K562 (cell line): ENCODE results near the gene C11orf52. TPM values are rescaled to one million over a fixed set of nuclear protein-coding genes. Genes with fewer than 3 reads are reported as not detected.
A peak's percentile ranks its signal among the peaks of the same experiment; 100 is the strongest.

Experiments
- E2F1 ChIP-seq: sonication (generic); formaldehyde crosslinking; IDR thresholded peaks from 2 replicates; pipeline ENCODE4 v1.8.1; 2023; ENCODE audit warnings: mild to moderate bottlenecking, missing genetic modification reagents, moderate library complexity
- ILK ChIP-seq: fragments of 450-650 bp; IDR thresholded peaks from 2 replicates; pipeline ENCODE4 v1.6.1; 2016; ENCODE audit warnings: missing genetic modification characterization, low read depth, mild to moderate bottlenecking, missing compliant biosample characterization, moderate library complexity, borderline replicate concordance
- MLX ChIP-seq, 2 experiments: fragments of 450-650 bp in 1 of 2; sonication (generic) in 1 of 2; formaldehyde crosslinking; conservative IDR thresholded peaks; 2 replicates each; pipeline versions ENCODE4 v1.4.0 to v1.8.1; 2020 to 2022; ENCODE audit warnings: mild to moderate bottlenecking in 1 of 2, missing genetic modification reagents in 1 of 2
- NCOA2 ChIP-seq, 2 experiments: fragments of 450-650 bp; IDR thresholded peaks; 2 replicates each; pipeline ENCODE4 v1.6.1; 2018; ENCODE audit warnings: mild to moderate bottlenecking in 2 of 2, moderate library complexity in 1 of 2; ENCODE audit not compliant: partially characterized antibody in 2 of 2
- NELFE ChIP-seq: IDR thresholded peaks from 2 replicates; pipeline ENCODE4 v1.6.1; 2011; ENCODE audit warnings: mild to moderate bottlenecking; ENCODE audit not compliant: insufficient read depth, insufficient read length
- NFIX ChIP-seq: fragments of 250-450 bp; sonication (Bioruptor Pico); IDR thresholded peaks from 2 replicates; pipeline ENCODE4 v1.4.0; 2020; ENCODE audit warnings: low read depth, mild to moderate bottlenecking, moderate library complexity
- NFXL1 ChIP-seq: fragments of 450-650 bp; formaldehyde crosslinking; IDR thresholded peaks from 2 replicates; pipeline ENCODE4 v1.4.0; 2021; ENCODE audit warnings: mild to moderate bottlenecking
- RBM14 ChIP-seq: fragments of 200-400 bp; formaldehyde crosslinking; IDR thresholded peaks from 2 replicates; pipeline ENCODE4 v1.6.1; 2018; ENCODE audit warnings: low read depth, mild to moderate bottlenecking, low read length, moderate library complexity, borderline replicate concordance; ENCODE audit not compliant: insufficient read depth
- ZBTB1 ChIP-seq: sonication (generic); formaldehyde crosslinking; IDR thresholded peaks from 2 replicates; pipeline ENCODE4 v1.8.1; 2023; ENCODE audit warnings: missing genetic modification reagents, low read depth, mild to moderate bottlenecking, borderline replicate concordance
- ZBTB33 ChIP-seq: sonication (generic); formaldehyde crosslinking; IDR thresholded peaks from 2 replicates; pipeline ENCODE4 v1.8.1; 2023; ENCODE audit warnings: mild to moderate bottlenecking, missing genetic modification reagents
- ZFP30 ChIP-seq: fragments of 250-450 bp; sonication (Bioruptor Pico); IDR thresholded peaks from 2 replicates; pipeline ENCODE4 v1.8.0; 2022; ENCODE audit warnings: moderate library complexity, mild to moderate bottlenecking, inconsistent platforms, borderline replicate concordance
- ZNF184 ChIP-seq: sonication (generic); formaldehyde crosslinking; IDR thresholded peaks from 2 replicates; pipeline ENCODE4 v1.5.0; 2020; ENCODE audit warnings: missing genetic modification reagents
- ZNF263 ChIP-seq: sonication (generic); formaldehyde crosslinking; IDR thresholded peaks from 2 replicates; pipeline ENCODE4 v1.8.0; 2022; ENCODE audit warnings: mild to moderate bottlenecking, missing genetic modification reagents, borderline replicate concordance
- ZNF778 ChIP-seq: fragments of 450-650 bp; formaldehyde crosslinking; IDR thresholded peaks from 2 replicates; pipeline ENCODE4 v1.4.0; 2020; ENCODE audit warnings: mild to moderate bottlenecking, moderate library complexity
- polyA plus RNA-seq, 8 experiments: library from polyadenylated mRNA; depleted of rRNA in 4 of 8; stranded (reverse) in 5 of 8; unstranded in 3 of 8; fragments of >200 nt; fragmentation: Nextera tagmentation in 2 of 8; fragmentation: Illumina TruSeq in 1 of 8; extraction: Ambion mirVana in 2 of 8; extraction: Trizol in 1 of 8; gene quantifications; 2 replicates each; pipeline versions ENCODE4 v1.2.1 to v1.2.3, GENCODE V29; 2011 to 2014; ENCODE audit warnings: inconsistent platforms in 1 of 8, missing spikeins in 1 of 8
- total RNA-seq, 7 experiments: library from RNA; depleted of rRNA in 6 of 7; stranded (reverse); fragments of >200 nt in 6 of 7; fragmentation: Illumina TruSeq in 2 of 7; extraction: Trizol in 2 of 7; gene quantifications; 2 replicates each; pipeline versions ENCODE4 v1.2.1 to v1.2.3, GENCODE V29; 2011 to 2021; ENCODE audit warnings: low replicate concordance in 1 of 7
- TF ChIP-seq, protein P1 (sequence below), 2 experiments: fragments of 250-450 bp in 1 of 2; fragments of 450-650 bp in 1 of 2; sonication (Bioruptor Pico) in 1 of 2; IDR thresholded peaks; 2 replicates each; pipeline versions ENCODE4 v1.6.1 to v1.8.0; 2016 to 2021; ENCODE audit warnings: mild to moderate bottlenecking in 2 of 2, moderate library complexity in 2 of 2, missing compliant biosample characterization in 1 of 2, missing genetic modification characterization in 1 of 2
- TF ChIP-seq, protein P2 (sequence below), 3 experiments: IDR thresholded peaks in 2 of 3; conservative IDR thresholded peaks in 1 of 3; 2 replicates each; pipeline ENCODE4 v1.5.1; 2011 to 2012; ENCODE audit warnings: low read length in 3 of 3, mild to moderate bottlenecking in 3 of 3, control low read depth in 2 of 3, improper control_type of control experiment in 1 of 3, inconsistent platforms in 1 of 3, low read depth in 1 of 3, mixed read lengths in 1 of 3, moderate library complexity in 1 of 3; ENCODE audit not compliant: insufficient read depth in 2 of 3
- TF ChIP-seq, protein P3 (sequence below): sonication (generic); formaldehyde crosslinking; IDR thresholded peaks from 2 replicates; pipeline ENCODE4 v1.8.0; 2022; ENCODE audit warnings: mild to moderate bottlenecking, missing genetic modification reagents

The C11orf52 gene
- total and polyA plus RNA-seq, 9 of the 15 experiments (the other 6 are each of a cell fraction or from before 2014, with no cell fraction given) = 0.29 to 2.9 (median 1.0) TPM

DNA sequence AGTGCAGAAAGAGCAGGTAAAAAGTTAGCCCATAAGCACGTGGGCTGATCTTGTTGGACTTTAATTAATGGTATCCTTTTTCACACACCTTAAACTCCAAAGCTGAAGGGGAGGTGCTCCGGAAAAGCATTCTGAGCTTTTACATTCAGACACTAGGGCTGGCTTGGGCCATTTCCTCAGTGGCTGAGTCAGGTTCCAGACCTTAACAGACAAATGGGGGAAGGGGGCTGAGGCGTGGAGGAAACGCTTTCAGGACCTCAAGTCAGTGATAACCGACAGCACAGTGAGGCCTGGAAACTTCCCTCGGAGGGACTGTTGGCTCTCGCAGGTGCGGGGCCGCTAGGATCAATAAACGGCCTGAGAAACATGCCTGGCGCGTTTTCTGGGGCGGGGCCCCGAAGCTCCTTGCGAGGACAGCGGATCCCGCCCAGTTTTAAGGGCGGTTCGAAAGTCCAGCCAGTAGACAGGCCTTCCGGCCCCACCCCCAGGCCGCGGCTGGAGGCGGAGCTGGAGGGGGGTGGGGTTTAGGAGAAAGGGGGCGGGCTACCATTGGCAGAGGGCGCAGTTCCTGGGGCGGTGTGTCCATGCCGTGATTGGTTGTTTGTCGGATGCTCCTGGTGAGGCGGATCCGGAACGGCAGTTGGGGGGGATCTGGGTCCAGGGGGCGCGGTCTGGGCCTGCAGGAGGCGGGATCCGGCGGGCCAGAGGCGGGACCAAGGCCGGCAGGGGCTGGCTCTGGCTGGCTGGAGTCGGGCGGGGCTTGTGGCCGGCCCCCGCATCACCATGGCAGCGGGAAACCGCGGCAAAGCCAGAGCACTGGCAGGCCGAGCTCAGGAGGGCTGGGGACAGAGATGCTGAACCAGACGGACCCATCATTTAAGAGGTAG lies 8.0 kb downstream of the C11orf52 start (continued):
- TF ChIP-seq NCOA2 (IDR thresholded peaks at IDR 0.05; ENCODE audit: partially characterized antibody in 2 of 2) (no peak), ZNF263 (CRISPR knock-in tag) (no peak), NELFE (no peak), ILK (no peak), ZBTB33 (CRISPR knock-in tag) (0 out of 2 replicates have a peak, but pooled peaks have one; percentile 21), ZNF184 (CRISPR knock-in tag) (no peak), NFXL1 (no peak), ZFP30 (CRISPR knock-in tag) (no peak), ZNF778 (CRISPR knock-in tag) (no peak), RBM14 (no peak), MLX (CRISPR knock-in tag; conservative IDR thresholded peaks at IDR 0.05) (0 out of 4 replicates have a peak, but pooled peaks of 1 of the 2 experiments have one; percentile 56), ZBTB1 (no peak), E2F1 (CRISPR knock-in tag) (no peak; the same call in none of the 2 replicates), NFIX (no peak)
- TF ChIP-seq, protein P1, sequence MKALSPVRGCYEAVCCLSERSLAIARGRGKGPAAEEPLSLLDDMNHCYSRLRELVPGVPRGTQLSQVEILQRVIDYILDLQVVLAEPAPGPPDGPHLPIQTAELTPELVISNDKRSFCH (CRISPR knock-in tag; IDR thresholded peaks at IDR 0.05) = no peak
- TF ChIP-seq, protein P1 (tag; IDR thresholded peaks at IDR 0.05) = 0 out of 2 replicates have a peak, but pooled peaks have one; percentile 50
- TF ChIP-seq, protein P2, sequence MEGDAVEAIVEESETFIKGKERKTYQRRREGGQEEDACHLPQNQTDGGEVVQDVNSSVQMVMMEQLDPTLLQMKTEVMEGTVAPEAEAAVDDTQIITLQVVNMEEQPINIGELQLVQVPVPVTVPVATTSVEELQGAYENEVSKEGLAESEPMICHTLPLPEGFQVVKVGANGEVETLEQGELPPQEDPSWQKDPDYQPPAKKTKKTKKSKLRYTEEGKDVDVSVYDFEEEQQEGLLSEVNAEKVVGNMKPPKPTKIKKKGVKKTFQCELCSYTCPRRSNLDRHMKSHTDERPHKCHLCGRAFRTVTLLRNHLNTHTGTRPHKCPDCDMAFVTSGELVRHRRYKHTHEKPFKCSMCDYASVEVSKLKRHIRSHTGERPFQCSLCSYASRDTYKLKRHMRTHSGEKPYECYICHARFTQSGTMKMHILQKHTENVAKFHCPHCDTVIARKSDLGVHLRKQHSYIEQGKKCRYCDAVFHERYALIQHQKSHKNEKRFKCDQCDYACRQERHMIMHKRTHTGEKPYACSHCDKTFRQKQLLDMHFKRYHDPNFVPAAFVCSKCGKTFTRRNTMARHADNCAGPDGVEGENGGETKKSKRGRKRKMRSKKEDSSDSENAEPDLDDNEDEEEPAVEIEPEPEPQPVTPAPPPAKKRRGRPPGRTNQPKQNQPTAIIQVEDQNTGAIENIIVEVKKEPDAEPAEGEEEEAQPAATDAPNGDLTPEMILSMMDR (IDR thresholded peaks at IDR 0.05 in 2 of 3, conservative IDR thresholded peaks at IDR 0.05 in 1 of 3; ENCODE audit: insufficient read depth in 2 of 3, low read depth in 1 of 3, low read length in 3 of 3) = no peak
- TF ChIP-seq, protein P3, sequence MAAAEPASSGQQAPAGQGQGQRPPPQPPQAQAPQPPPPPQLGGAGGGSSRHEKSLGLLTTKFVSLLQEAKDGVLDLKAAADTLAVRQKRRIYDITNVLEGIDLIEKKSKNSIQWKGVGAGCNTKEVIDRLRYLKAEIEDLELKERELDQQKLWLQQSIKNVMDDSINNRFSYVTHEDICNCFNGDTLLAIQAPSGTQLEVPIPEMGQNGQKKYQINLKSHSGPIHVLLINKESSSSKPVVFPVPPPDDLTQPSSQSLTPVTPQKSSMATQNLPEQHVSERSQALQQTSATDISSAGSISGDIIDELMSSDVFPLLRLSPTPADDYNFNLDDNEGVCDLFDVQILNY (CRISPR knock-in tag) = no peak
